GM23338 (cell line): ENCODE data around the gene CD44. TPM values are rescaled to one million over a fixed set of nuclear protein-coding genes. Genes with fewer than 3 reads are reported as not detected.

Experiments
- ATAC-seq: fragments of 200-7000 bp; cut with Tn5 transposase; 3 replicates; pipeline ENCODE4 v1.9.1; 2020
- DNase-seq: peaks from one replicate; pipeline ENCODE4 v3.0.0-alpha.2; 2015; ENCODE audit warnings: low spot score
- H2AFZ ChIP-seq: fragments of 200-600 bp; sonication (generic); 2 replicates; pipeline ENCODE4 v1.8.0; 2016; ENCODE audit warnings: antibody characterized with exemption, mild to moderate bottlenecking, moderate library complexity
- H3F3A ChIP-seq: fragments of 200-600 bp; sonication (generic); replicated peaks from 2 replicates; pipeline ENCODE4 v1.8.0; 2017; ENCODE audit warnings: antibody characterized with exemption, mixed run types, low read depth
- H3K27ac ChIP-seq: fragments of 200-600 bp; sonication (generic); 2 replicates; pipeline ENCODE4 v1.6.1; 2016; ENCODE audit warnings: low read depth
- H3K27me3 ChIP-seq: fragments of 200-600 bp; sonication (generic); 2 replicates; pipeline ENCODE4 v1.8.0; 2016; ENCODE audit warnings: mild to moderate bottlenecking, mixed run types, moderate library complexity; ENCODE audit not compliant: insufficient read depth
- H3K36me3 ChIP-seq: fragments of 200-600 bp; sonication (generic); 2 replicates; pipeline ENCODE4 v1.8.0; 2016; ENCODE audit warnings: mild to moderate bottlenecking; ENCODE audit not compliant: insufficient read depth
- H3K4me1 ChIP-seq: fragments of 200-600 bp; sonication (generic); 2 replicates; pipeline ENCODE4 v1.8.0; 2016; ENCODE audit warnings: mild to moderate bottlenecking, moderate library complexity; ENCODE audit not compliant: insufficient read depth
- H3K4me2 ChIP-seq: fragments of 200-600 bp; sonication (generic); 2 replicates; pipeline ENCODE4 v1.7.1; 2017; ENCODE audit warnings: mixed run types
- H3K4me3 ChIP-seq: fragments of 200-600 bp; sonication (generic); 2 replicates; pipeline ENCODE4 v1.6.1; 2016; ENCODE audit warnings: mixed run types
- H3K79me2 ChIP-seq: fragments of 200-600 bp; sonication (generic); replicated peaks from 2 replicates; pipeline ENCODE4 v1.8.0; 2017; ENCODE audit warnings: mild to moderate bottlenecking; ENCODE audit not compliant: insufficient read depth
- H3K9me2 ChIP-seq: fragments of 200-600 bp; sonication (generic); 2 replicates; pipeline ENCODE4 v1.8.0; 2017; ENCODE audit not compliant: insufficient read depth
- H4K20me1 ChIP-seq: fragments of 200-600 bp; sonication (generic); replicated peaks from 2 replicates; pipeline ENCODE4 v1.8.0; 2017; ENCODE audit warnings: mild to moderate bottlenecking; ENCODE audit not compliant: insufficient read depth
- H3K27ac Mint-ChIP-seq: 2 replicates; pipeline ENCODE4 v1.8.0; 2020; ENCODE audit warnings: inconsistent platforms, mild to moderate bottlenecking, moderate library complexity, mixed read lengths
- H3K27me3 Mint-ChIP-seq: 3 replicates; pipeline ENCODE4 v1.8.0; 2022; ENCODE audit warnings: low read depth, mild to moderate bottlenecking, moderate library complexity, mixed read lengths, inconsistent platforms; ENCODE audit not compliant: insufficient read depth, poor library complexity
- H3K36me3 Mint-ChIP-seq: 3 replicates; pipeline ENCODE4 v1.8.0; 2021; ENCODE audit warnings: low read depth, mild to moderate bottlenecking, inconsistent platforms, moderate library complexity, mixed read lengths
- H3K4me1 Mint-ChIP-seq: 3 replicates; pipeline ENCODE4 v1.8.0; 2020; ENCODE audit warnings: mild to moderate bottlenecking, inconsistent platforms, mixed read lengths
- H3K4me3 Mint-ChIP-seq: 3 replicates; pipeline ENCODE4 v1.8.0; 2021; ENCODE audit warnings: moderate library complexity, mild to moderate bottlenecking, inconsistent platforms, mixed read lengths
- H3K9me3 Mint-ChIP-seq: 3 replicates; pipeline ENCODE4 v1.8.0; 2020; ENCODE audit warnings: moderate library complexity, mild to moderate bottlenecking, inconsistent platforms, mixed read lengths
- CREB1 ChIP-seq: fragments of 250-450 bp; sonication (Bioruptor Pico); IDR thresholded peaks from 2 replicates; pipeline ENCODE4 v1.5.0; 2020; ENCODE audit warnings: low read depth, mild to moderate bottlenecking, moderate library complexity
- ETS1 ChIP-seq: IDR thresholded peaks from 2 replicates; pipeline ENCODE4 v1.6.1; 2016; ENCODE audit warnings: antibody characterized with exemption
- JUNB ChIP-seq: IDR thresholded peaks from one replicate; pipeline ENCODE4 v1.6.1; 2016; ENCODE audit warnings: antibody characterized with exemption; ENCODE audit not compliant: unreplicated experiment
- POLR2AphosphoS5 ChIP-seq: IDR thresholded peaks from 2 replicates; pipeline ENCODE4 v1.6.1; 2016; ENCODE audit warnings: antibody characterized with exemption, low read depth
- STAT1 ChIP-seq: IDR thresholded peaks from one replicate; pipeline ENCODE4 v1.6.1; 2016; ENCODE audit warnings: antibody characterized with exemption; ENCODE audit not compliant: unreplicated experiment
- ZNF462 ChIP-seq: fragments of 250-450 bp; sonication (Bioruptor Pico); IDR thresholded peaks from 2 replicates; pipeline ENCODE4 v1.5.0; 2020; ENCODE audit warnings: mild to moderate bottlenecking, moderate library complexity
- polyA plus RNA-seq: library from polyadenylated mRNA; unstranded; fragments of >200 nt; fragmentation: Nextera tagmentation; extraction: Ambion mirVana; gene quantifications from 2 replicates; pipeline ENCODE4 v1.2.1, GENCODE V29; 2016
- total RNA-seq: library from RNA; depleted of rRNA; stranded (reverse); fragments of >200 nt; shearing (Covaris generic); gene quantifications from 2 replicates; pipeline ENCODE4 v1.2.3, GENCODE V29; 2014

The CD44 gene
- total and polyA plus RNA-seq, 2 experiments from 2014 or later = 4.0 to 10.1 TPM

DNA sequence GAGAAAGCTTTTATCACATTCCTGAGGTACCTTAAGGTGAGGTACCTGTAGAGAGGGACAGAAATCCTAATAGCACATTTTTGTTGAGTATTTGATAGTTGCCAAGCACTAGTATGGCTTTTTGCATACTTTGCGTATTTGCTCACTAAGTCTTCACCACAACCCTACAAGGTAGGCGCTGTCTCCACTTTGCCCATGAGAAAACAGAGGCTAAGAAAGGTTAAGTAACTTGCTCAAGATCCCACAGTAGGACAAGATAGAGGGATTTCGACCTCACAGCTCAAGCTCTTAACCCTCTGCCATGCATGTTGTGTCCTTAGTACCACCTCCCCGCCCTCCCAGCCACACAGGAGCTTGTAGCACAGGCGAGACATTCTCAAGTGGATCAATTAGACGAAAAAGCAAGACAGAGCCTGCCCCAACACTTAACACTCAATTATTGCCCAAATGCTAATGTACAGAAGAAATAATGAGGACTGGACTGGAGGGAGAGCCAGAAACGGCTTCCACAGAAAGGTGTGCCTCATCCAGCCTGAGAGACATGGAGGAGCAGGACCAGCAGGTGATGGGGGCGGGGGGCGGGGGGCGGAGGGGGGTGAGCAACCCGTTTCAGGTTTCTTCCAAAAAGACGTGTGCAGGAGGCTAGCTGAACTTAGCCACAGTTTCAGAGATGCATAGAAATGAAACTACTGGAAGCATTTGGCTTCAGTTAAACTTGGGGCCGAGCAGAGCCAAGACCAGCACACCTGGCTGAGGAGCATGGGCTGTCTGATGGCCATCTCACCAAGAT lies 26.7 kb upstream of the CD44 start:
- Histone ChIP-seq H3K36me3 (no peaks in the 10 kb centered on the region), H3K4me3 (no peak overlapping the region), H3K4me1 (no peaks in the 10 kb centered on the region; the same call in 1 of the 2 replicates), H3K4me2 (no peak overlapping the region), H3K79me2 (no peaks in the 10 kb centered on the region), H3F3A (no peaks in the 10 kb centered on the region), H4K20me1 (no peaks in the 10 kb centered on the region), H3K9me2 (peaks cover 13% of the 10 kb centered on the region; the same call in 1 of the 2 replicates), H3K27me3 (no peaks in the 10 kb centered on the region), H2AFZ (no peak overlapping the region), H3K27ac (no peak overlapping the region)
- TF ChIP-seq CREB1 (CRISPR knock-in tag) (no peak), ZNF462 (CRISPR knock-in tag) (no peak), JUNB (no peak), ETS1 (no peak), STAT1 (no peak), POLR2AphosphoS5 (no peak)
- no peak for DNase-seq
- Mint-ChIP-seq H3K4me1 (peaks cover 7% of the 10 kb centered on the region; the same call in 2 of the 3 replicates), H3K27ac (no peak overlapping the region), H3K36me3 (no peaks in the 10 kb centered on the region), H3K27me3 (peaks cover 5% of the 10 kb centered on the region), H3K9me3 (peaks cover 5% of the 10 kb centered on the region; the same call in 2 of the 3 replicates), H3K4me3 (no peak overlapping the region)
- ATAC-seq = no peak
